Muscle layer of colon (tissue), 2 donors: ENCODE data around the gene ZNF211.

ENCODE experiments used
- H3K27ac ChIP-seq: one replicate; pipeline ENCODE4 v1.7.0; 2013; ENCODE audit warnings: low read depth, mild to moderate bottlenecking, low read length, moderate library complexity
- H3K27me3 ChIP-seq, 2 donors: one replicate each; pipeline ENCODE4 v1.7.0; 2013; ENCODE audit warnings: low read length in 2 of 2, mild to moderate bottlenecking in 2 of 2; ENCODE audit not compliant: insufficient read depth in 2 of 2, control insufficient read depth in 1 of 2
- H3K36me3 ChIP-seq: one replicate; pipeline ENCODE4 v1.7.0; 2013; ENCODE audit warnings: mild to moderate bottlenecking, low read length; ENCODE audit not compliant: insufficient read depth
- H3K4me1 ChIP-seq: one replicate; pipeline ENCODE4 v1.7.0; 2013; ENCODE audit warnings: mild to moderate bottlenecking, low read length; ENCODE audit not compliant: insufficient read depth
- H3K4me3 ChIP-seq, 2 donors: one replicate each; pipeline ENCODE4 v1.7.0; 2013; ENCODE audit warnings: low read length in 2 of 2, low read depth in 1 of 2, mild to moderate bottlenecking in 1 of 2, moderate library complexity in 1 of 2
- H3K9ac ChIP-seq: one replicate; pipeline ENCODE4 v1.7.0; 2013; ENCODE audit warnings: low read length
- H3K9me3 ChIP-seq: one replicate; pipeline ENCODE4 v1.7.0; 2013; ENCODE audit warnings: mild to moderate bottlenecking, low read length
- donor health status: abdominal sarcoma.
- donor health status: Adenocarcinoma of cecum.

Gene ZNF211

DNA sequence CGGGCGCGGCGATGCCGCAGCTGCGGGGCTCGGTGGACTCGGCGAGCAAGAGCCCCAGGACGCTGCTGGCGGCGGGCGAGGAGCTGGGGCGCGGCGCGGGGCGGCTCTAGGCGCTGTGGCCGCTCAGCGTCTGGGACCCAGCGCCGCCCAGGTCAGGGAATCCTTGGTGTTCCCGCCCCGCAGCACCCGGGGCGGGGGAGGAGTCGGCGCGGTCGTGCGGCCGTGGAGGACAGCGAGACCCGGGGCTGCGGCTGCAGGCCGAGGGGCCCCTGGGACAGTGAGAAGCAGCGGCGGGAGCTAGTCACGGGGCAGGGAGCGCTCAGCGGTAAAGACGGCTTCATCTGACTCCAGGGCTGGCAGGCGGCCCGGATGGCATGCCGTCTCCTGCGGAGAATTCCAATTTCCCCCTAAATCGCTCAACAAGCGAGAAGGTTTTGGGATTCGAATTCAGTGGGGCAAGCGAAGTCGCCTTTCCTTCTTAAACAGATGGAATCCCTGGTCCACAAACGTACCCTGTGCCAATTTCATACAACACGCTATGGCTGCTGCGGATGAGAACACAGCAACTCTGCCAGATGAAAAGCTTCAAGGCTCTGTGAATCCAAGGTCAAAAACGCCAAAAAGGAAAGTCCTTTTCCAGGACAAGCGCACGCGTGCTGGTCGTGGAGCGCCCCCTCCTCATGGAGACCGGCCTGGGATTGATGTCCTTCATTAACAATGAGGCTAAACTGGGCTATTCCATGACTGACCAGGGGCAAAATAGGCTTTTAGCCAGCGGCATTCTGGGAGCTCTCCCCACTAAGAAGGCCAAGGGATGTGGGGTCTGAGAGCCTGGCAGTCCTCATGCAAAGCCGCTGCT is 31.5 kb downstream of the ZNF211 start:
- Histone ChIP-seq H3K27ac (peak overlapping the region; percentile 58), H3K36me3 (no peaks in the 10 kb centered on the region), H3K9me3 (no peaks in the 10 kb centered on the region), H3K27me3 (no peaks in the 10 kb centered on the region), H3K9ac (peak overlapping the region; percentile 33), H3K4me1 (no peaks in the 10 kb centered on the region), H3K4me3 (peak overlapping the region; percentile 59 to 61)

DNA sequence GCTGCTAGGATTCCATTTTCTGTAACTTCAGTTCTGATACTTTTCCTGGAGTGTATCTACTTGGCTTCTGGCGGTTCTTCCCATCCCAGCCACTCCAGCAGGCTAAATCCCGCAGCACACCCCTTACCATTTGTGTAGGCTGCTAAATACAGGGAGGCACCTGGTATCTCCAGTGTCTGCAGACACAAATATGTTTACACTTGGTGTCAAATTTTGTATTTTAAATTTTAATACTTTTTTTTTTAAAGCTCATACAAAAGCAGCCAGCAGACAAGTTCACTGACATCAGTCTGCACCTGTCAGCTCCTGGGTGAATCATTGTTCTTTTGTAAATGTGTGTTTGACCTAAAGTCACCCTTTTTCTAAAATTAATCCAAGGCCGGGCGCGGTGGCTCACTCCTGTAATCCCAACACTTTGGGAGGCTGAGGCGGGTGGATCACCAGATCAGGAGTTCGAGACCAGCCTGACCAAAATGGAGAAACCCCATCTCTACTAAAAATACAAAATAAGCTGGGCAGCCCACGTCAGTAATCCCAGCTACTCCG is 32.4 kb downstream of the ZNF211 start:
- H3K27ac ChIP-seq: no peak overlapping the region
- no peaks in the 10 kb centered on the region for H3K9me3 ChIP-seq
- peak overlapping the region in 1 of 2 donors; percentile 59 for H3K4me3 ChIP-seq
- no peaks in the 10 kb centered on the region for H3K27me3 ChIP-seq
- H3K9ac ChIP-seq: no peak overlapping the region
- H3K4me1 ChIP-seq: no peaks in the 10 kb centered on the region
- H3K36me3 ChIP-seq: no peaks in the 10 kb centered on the region

DNA sequence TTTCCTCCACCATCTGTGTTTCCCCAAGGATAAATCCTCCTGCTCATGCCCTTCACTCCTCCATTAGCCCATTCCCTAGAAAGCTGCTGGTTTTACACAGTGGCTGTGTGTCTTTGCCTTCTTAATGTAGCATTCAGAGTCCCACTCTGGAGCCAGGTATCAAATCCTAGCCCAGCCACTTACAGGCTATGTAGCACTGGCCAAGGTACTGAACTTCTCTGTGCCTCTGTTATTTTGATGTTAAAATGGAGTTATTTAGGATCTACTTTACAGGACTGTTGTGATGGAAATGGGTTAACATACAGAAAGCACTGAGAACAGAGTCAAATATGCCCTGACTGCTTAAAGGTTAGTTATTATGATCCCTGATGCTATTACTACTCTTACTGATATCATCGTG is 34.3 kb downstream of the ZNF211 start:
- no peaks in the 10 kb centered on the region for H3K4me1 ChIP-seq
- H3K27ac ChIP-seq: no peak overlapping the region
- H3K36me3 ChIP-seq: no peaks in the 10 kb centered on the region
- H3K4me3 ChIP-seq: no peak overlapping the region
- H3K27me3 ChIP-seq: no peaks in the 10 kb centered on the region
- H3K9ac ChIP-seq: no peak overlapping the region
- no peaks in the 10 kb centered on the region for H3K9me3 ChIP-seq

DNA sequence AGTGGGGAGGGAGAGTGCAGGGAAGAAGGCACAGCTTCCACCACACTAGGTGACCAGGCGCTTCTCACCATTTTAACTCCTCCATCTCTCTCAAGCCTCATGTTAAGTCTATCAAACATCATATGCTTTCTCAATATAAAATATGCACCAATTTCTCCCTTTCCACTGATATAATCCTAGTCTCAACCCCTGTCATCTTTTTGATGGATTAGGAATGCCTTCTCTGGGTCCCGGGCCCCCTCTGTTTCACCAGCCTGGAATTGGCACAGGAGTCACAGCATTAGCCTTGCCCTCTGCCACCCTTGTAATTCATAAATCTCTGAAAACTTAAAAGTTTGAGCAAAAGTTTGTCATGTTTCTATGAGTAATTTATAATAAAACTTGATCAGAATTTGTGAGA is 35.7 kb downstream of the ZNF211 start, which contains the start of gene ZSCAN4:
TSS of gene ZSCAN4 (plus strand) at position 301 of the 400 bp plus-strand sequence. CDS start 7,211 bp downstream, outside the sequence.
- Histone ChIP-seq H3K4me1 (no peaks in the 10 kb centered on the region), H3K9me3 (no peaks in the 10 kb centered on the region), H3K36me3 (no peaks in the 10 kb centered on the region), H3K4me3 (no peak within 1 kb of the TSS), H3K27ac (no peak within 1 kb of the TSS), H3K9ac (no peak within 1 kb of the TSS), H3K27me3 (no peaks in the 10 kb centered on the region)

DNA sequence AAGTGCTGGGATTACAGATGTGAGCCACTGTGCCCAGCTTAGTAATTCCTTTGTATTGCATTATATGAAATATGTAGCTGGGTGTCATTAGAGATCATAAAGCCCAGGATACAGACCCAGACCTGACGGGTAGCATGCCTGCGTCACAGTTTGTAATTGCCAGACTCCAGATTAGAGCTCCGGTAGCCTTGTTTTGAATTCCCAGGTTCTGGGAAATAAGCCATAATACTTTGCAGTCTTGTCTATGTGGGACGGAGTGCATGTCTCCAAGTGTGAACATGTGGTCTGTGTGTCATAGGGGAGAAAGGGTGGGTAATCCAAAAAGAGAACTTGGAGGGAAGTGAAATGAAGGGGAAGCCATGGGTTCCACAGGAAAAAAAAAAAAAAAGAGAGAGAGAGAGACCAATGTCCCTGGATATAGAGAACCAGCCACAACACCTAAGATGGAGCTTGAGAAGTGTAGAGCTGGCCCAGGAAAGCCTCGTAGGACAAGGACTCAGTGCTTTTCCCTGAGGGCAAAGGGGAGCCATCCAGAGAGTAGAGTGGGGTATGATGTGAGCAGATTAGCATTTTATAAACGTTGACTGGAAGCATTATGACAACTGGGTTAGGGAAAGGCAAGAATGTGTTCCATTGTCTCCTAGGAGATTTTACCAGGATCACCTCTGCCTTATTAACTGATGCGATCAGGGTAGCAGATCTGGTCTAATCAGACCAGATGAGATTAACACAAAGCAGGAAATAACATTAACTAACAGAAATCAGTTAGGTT is 38.3 kb downstream of the ZNF211 start:
- H3K4me3 ChIP-seq: no peak overlapping the region
- no peaks in the 10 kb centered on the region for H3K4me1 ChIP-seq
- H3K9ac ChIP-seq: no peak overlapping the region
- no peak overlapping the region for H3K27ac ChIP-seq
- H3K9me3 ChIP-seq: no peaks in the 10 kb centered on the region
- H3K27me3 ChIP-seq: no peaks in the 10 kb centered on the region
- no peaks in the 10 kb centered on the region for H3K36me3 ChIP-seq

DNA sequence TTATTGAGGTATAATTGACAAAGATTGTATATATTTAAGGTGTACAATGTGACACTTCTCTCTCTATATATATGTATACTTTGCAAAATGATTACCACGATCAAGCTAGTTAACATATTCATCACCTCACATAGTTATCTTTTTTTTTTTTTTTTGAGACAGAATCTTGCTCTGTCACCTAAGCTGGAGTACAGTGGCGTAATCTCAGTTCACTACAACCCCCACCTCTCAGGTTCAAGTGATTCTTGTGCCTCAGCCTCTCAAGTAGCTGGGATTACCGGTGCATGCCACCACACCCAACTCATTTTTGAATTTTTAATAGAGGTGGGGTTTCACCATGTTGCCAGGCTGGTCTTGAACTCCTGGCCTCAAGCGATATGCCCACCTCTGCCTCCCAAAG is 39.5 kb downstream of the ZNF211 start:
- no peaks in the 10 kb centered on the region for H3K9me3 ChIP-seq
- H3K9ac ChIP-seq: no peak overlapping the region
- no peaks in the 10 kb centered on the region for H3K4me1 ChIP-seq
- H3K36me3 ChIP-seq: no peaks in the 10 kb centered on the region
- H3K27ac ChIP-seq: no peak overlapping the region
- no peaks in the 10 kb centered on the region for H3K27me3 ChIP-seq
- no peak overlapping the region for H3K4me3 ChIP-seq

DNA sequence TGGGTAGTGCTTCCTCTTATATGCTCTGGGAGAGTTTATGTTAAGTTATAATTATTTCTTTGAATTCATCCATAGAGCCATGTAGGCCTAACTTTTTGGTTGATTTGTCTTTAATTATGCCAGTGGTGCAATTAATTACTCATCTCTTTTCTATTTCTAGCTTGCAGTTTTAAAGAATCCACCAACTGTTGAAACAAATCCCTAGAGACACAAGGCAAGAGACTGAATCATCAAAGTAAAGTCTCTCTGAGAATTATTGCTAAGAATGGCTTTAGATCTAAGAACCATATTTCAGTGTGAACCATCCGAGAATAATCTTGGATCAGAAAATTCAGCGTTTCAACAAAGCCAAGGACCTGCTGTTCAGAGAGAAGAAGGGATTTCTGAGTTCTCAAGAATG is 42.9 kb downstream of the ZNF211 start:
- Histone ChIP-seq H3K9ac (no peak overlapping the region), H3K9me3 (no peaks in the 10 kb centered on the region), H3K4me3 (no peak overlapping the region)

DNA sequence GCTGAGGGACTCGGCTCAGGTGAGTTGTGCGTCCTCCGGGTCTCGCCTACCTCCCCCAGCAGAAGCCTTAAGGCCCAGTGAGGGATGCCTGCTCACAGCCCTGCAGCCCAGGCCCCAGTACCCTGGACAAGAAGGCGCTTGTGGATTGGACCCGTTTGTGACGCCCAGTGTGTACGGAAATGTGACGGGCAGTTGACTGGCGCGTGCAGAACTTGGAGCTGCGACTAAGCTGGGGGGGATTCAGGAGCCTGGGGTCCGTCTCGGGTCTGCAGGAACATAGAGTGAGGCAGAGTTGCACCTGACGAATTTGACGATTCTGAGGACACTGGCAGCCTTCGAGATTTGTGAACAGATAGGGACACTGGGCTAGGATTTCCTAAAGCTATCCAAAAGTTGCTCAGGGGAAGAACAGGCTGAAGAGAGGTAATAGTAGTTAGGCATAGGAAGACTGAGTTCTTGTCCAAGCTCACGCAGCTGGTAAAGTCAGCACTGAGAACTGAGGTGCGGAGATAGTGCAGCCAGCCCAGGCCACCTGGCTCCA is 49.3 kb downstream of the ZNF211 start:
- H3K27me3 ChIP-seq: no peaks in the 10 kb centered on the region
- peak overlapping the region; percentile 51 for H3K9ac ChIP-seq
- peaks cover 13% of the 10 kb centered on the region for H3K4me1 ChIP-seq
- peaks cover 31% of the 10 kb centered on the region for H3K36me3 ChIP-seq
- H3K9me3 ChIP-seq: peaks cover 39% of the 10 kb centered on the region
- peak overlapping the region; percentile 89 to 99 for H3K4me3 ChIP-seq
- H3K27ac ChIP-seq: no peak overlapping the region

More for the DNA sequence above, 42.9 kb downstream of the ZNF211 start:
- no peaks in the 10 kb centered on the region for H3K4me1 ChIP-seq
- no peaks in the 10 kb centered on the region for H3K36me3 ChIP-seq
- H3K27ac ChIP-seq: no peak overlapping the region
- H3K27me3 ChIP-seq: no peaks in the 10 kb centered on the region

DNA sequence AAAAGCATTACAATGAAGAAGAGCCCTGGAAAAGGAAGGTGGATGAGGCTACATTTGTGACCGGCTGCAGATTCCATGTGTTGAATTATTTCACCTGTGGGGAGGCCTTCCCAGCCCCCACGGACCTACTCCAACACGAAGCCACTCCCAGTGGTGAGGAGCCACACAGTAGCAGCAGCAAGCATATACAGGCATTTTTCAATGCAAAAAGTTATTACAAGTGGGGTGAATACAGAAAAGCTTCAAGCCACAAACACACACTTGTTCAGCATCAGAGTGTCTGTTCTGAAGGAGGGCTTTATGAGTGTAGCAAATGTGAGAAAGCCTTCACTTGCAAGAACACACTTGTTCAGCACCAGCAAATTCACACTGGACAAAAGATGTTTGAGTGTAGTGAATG is 53.8 kb downstream of the ZNF211 start:
- peaks cover 65% of the 10 kb centered on the region for H3K9me3 ChIP-seq
- H3K36me3 ChIP-seq: peaks cover 44% of the 10 kb centered on the region
- H3K27ac ChIP-seq: no peak overlapping the region

DNA sequence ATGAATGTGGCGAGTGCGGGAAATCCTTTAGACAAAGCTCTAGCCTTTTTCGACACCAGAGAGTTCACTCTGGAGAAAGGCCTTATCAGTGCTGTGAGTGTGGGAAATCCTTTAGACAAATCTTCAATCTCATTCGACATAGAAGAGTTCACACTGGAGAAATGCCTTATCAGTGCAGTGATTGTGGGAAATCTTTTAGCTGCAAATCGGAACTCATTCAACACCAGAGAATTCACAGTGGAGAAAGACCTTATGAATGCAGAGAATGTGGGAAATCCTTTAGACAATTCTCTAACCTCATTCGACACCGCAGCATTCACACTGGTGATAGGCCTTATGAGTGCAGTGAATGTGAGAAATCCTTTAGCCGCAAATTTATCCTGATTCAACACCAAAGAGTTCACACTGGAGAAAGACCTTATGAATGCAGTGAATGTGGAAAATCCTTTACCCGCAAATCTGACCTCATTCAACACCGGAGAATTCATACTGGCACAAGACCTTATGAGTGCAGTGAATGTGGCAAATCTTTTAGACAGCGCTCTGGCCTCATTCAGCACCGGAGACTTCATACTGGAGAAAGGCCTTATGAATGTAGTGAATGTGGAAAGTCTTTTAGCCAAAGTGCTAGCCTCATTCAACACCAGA is 54.5 kb downstream of the ZNF211 start:
- Histone ChIP-seq H3K4me3 (peak overlapping the region; percentile 14 to 33), H3K9me3 (peaks cover 65% of the 10 kb centered on the region), H3K9ac (no peak overlapping the region), H3K36me3 (peaks cover 44% of the 10 kb centered on the region), H3K27ac (no peak overlapping the region), H3K4me1 (peaks cover 11% of the 10 kb centered on the region), H3K27me3 (no peaks in the 10 kb centered on the region)

More for the DNA sequence above, 53.8 kb downstream of the ZNF211 start:
- Histone ChIP-seq H3K27me3 (no peaks in the 10 kb centered on the region), H3K4me3 (peak overlapping the region; percentile 16 to 33), H3K4me1 (peaks cover 13% of the 10 kb centered on the region), H3K9ac (no peak overlapping the region)
